GM19467 (cell line): ENCODE data around the gene EPHA5.
"Not testable (repeated sequence)": the region's sequence is repeated elsewhere in the genome, so short reads cannot be mapped to it uniquely, and the experiment has no call there.

Experiments
- ATAC-seq: cut with Tn5 transposase; IDR thresholded peaks from one replicate; pipeline ENCODE4 v1.9.1; 2021; ENCODE audit warnings: mild to moderate bottlenecking, moderate library complexity; ENCODE audit not compliant: unreplicated experiment

Gene EPHA5

GRCh38 chr4:65386927-65387326 is 283.4 kb downstream of the EPHA5 start:
- ATAC-seq = no peak

- no peak for ATAC-seq
Measured at GRCh38 chr4:65383589-65384305, 286.5 kb downstream of the EPHA5 start.

- no peak for ATAC-seq
Measured at GRCh38 chr4:65381648-65382047, 288.6 kb downstream of the EPHA5 start.

- ATAC-seq = no peak
Measured at GRCh38 chr4:65370709-65371108, 299.6 kb downstream of the EPHA5 start.

- no peak for ATAC-seq
Measured at GRCh38 chr4:65367306-65367705, 303.0 kb downstream of the EPHA5 start.

- no peak for ATAC-seq
Measured at GRCh38 chr4:65358914-65359313, 311.4 kb downstream of the EPHA5 start.

- ATAC-seq = no peak
Measured at GRCh38 chr4:65353098-65353497, 317.2 kb downstream of the EPHA5 start.

GRCh38 chr4:65344278-65344825 is 325.9 kb downstream of the EPHA5 start:
- ATAC-seq = no peak

GRCh38 chr4:65343342-65343741 is 326.9 kb downstream of the EPHA5 start:
- no peak for ATAC-seq

GRCh38 chr4:65341557-65341956 is 328.7 kb downstream of the EPHA5 start:
- ATAC-seq = no peak

- no peak for ATAC-seq
Measured at GRCh38 chr4:65340382-65341109, 329.7 kb downstream of the EPHA5 start.

GRCh38 chr4:65337371-65337770 is 332.9 kb downstream of the EPHA5 start:
- ATAC-seq = no peak

GRCh38 chr4:65336465-65336864 is 333.8 kb downstream of the EPHA5 start:
- no peak for ATAC-seq

- no peak for ATAC-seq
Measured at GRCh38 chr4:65316534-65316933, 353.8 kb downstream of the EPHA5 start.

GRCh38 chr4:65311120-65311519 is 359.2 kb downstream of the EPHA5 start:
- no peak for ATAC-seq

GRCh38 chr4:65310586-65310985 is 359.7 kb downstream of the EPHA5 start:
- no peak for ATAC-seq

GRCh38 chr4:65308626-65309025 is 361.7 kb downstream of the EPHA5 start:
- not testable (repeated sequence) for ATAC-seq

- ATAC-seq = no peak
Measured at GRCh38 chr4:65302145-65302544, 368.1 kb downstream of the EPHA5 start.

GRCh38 chr4:65296246-65296645 is 374.0 kb downstream of the EPHA5 start:
- no peak for ATAC-seq

GRCh38 chr4:65287071-65287470 is 383.2 kb downstream of the EPHA5 start:
- ATAC-seq = no peak
